H1 (cell line): ENCODE results near the gene SPAG16. TPM values are rescaled to one million over a fixed set of nuclear protein-coding genes. Genes with fewer than 3 reads are reported as not detected.

Experiments used
- E2F6 ChIP-seq: IDR thresholded peaks from 2 replicates; pipeline ENCODE4 v1.6.1; 2012; ENCODE audit warnings: inconsistent platforms
- JUND ChIP-seq: IDR thresholded peaks from 2 replicates; pipeline ENCODE4 v1.6.1; 2011; ENCODE audit warnings: mild to moderate bottlenecking, improper control_type of control experiment, low read length
- NANOG ChIP-seq: IDR thresholded peaks from 2 replicates; pipeline ENCODE4 v1.6.1; 2011; ENCODE audit warnings: low read length, low read depth, mild to moderate bottlenecking, inconsistent platforms; ENCODE audit not compliant: insufficient read depth, poor library complexity, severe bottlenecking
- NRF1 ChIP-seq: IDR thresholded peaks from 2 replicates; pipeline ENCODE4 v1.6.1; 2011; ENCODE audit warnings: mild to moderate bottlenecking, low read depth, low read length, improper control_type of control experiment
- RAD21 ChIP-seq, 2 experiments: IDR thresholded peaks in 1 of 2; conservative IDR thresholded peaks in 1 of 2; 2 replicates each; pipeline ENCODE4 v1.6.1; 2011; ENCODE audit warnings: low read depth in 2 of 2, low read length in 2 of 2, improper control_type of control experiment in 1 of 2, inconsistent platforms in 1 of 2, mild to moderate bottlenecking in 1 of 2, moderate library complexity in 1 of 2
- RXRA ChIP-seq: IDR thresholded peaks from 2 replicates; pipeline ENCODE4 v1.6.1; 2011; ENCODE audit warnings: low read depth, mild to moderate bottlenecking, low read length, moderate library complexity; ENCODE audit not compliant: insufficient read depth
- SAP30 ChIP-seq: fragments of 300-600 bp; sonication (generic); IDR thresholded peaks from 2 replicates; pipeline ENCODE4 v1.7.1; 2012; ENCODE audit warnings: low read length, moderate library complexity, mild to moderate bottlenecking, inconsistent platforms; ENCODE audit not compliant: insufficient read depth, insufficient replicate concordance
- SP2 ChIP-seq: IDR thresholded peaks from 2 replicates; pipeline ENCODE4 v1.6.1; 2012; ENCODE audit warnings: mild to moderate bottlenecking, low read length, inconsistent platforms
- SUZ12 ChIP-seq: fragments of 200-600 bp; sonication (generic); IDR thresholded peaks from 2 replicates; pipeline ENCODE4 v1.6.1; 2012; ENCODE audit warnings: mild to moderate bottlenecking, inconsistent platforms, low read length, moderate library complexity, mixed read lengths
- ZNF274 ChIP-seq: IDR thresholded peaks from 2 replicates; pipeline ENCODE4 v1.7.0; 2012; ENCODE audit warnings: low read length, borderline replicate concordance; ENCODE audit errors: extremely low read depth
- polyA plus RNA-seq, 7 experiments: library from polyadenylated mRNA; depleted of rRNA in 3 of 7; stranded (reverse) in 5 of 7; unstranded in 2 of 7; fragments of >200 nt in 5 of 7; fragments of 200-250 nt in 2 of 7; gene quantifications; 1 replicate in 5 of 7; 2 replicates in 1 of 7; 4 replicates in 1 of 7; pipeline versions ENCODE4 v1.2.1 to v1.2.3, GENCODE V29; 2011 to 2013; ENCODE audit warnings: missing spikeins in 2 of 7, mixed read lengths in 2 of 7
- total RNA-seq: library from RNA; stranded (reverse); fragmentation: NEBNext Ultra II Directional; extraction: Animal tissue kit (Norgen Biotek cat#: 25700); gene quantifications from 2 replicates; pipeline ENCODE4 v1.2.1, GENCODE V29; 2021
- TF ChIP-seq, protein P1 (sequence below): fragments of 300-600 bp; sonication (generic); IDR thresholded peaks from 2 replicates; pipeline ENCODE4 v1.7.1; 2012; ENCODE audit warnings: low read length, moderate library complexity, mild to moderate bottlenecking, inconsistent platforms; ENCODE audit not compliant: insufficient replicate concordance

SPAG16 gene
- total and polyA plus RNA-seq, 2 of the 8 experiments (the other 6 are each of a cell fraction or from before 2014, with no cell fraction given): 6.0 to 14.9 TPM

- TF ChIP-seq, protein P1, sequence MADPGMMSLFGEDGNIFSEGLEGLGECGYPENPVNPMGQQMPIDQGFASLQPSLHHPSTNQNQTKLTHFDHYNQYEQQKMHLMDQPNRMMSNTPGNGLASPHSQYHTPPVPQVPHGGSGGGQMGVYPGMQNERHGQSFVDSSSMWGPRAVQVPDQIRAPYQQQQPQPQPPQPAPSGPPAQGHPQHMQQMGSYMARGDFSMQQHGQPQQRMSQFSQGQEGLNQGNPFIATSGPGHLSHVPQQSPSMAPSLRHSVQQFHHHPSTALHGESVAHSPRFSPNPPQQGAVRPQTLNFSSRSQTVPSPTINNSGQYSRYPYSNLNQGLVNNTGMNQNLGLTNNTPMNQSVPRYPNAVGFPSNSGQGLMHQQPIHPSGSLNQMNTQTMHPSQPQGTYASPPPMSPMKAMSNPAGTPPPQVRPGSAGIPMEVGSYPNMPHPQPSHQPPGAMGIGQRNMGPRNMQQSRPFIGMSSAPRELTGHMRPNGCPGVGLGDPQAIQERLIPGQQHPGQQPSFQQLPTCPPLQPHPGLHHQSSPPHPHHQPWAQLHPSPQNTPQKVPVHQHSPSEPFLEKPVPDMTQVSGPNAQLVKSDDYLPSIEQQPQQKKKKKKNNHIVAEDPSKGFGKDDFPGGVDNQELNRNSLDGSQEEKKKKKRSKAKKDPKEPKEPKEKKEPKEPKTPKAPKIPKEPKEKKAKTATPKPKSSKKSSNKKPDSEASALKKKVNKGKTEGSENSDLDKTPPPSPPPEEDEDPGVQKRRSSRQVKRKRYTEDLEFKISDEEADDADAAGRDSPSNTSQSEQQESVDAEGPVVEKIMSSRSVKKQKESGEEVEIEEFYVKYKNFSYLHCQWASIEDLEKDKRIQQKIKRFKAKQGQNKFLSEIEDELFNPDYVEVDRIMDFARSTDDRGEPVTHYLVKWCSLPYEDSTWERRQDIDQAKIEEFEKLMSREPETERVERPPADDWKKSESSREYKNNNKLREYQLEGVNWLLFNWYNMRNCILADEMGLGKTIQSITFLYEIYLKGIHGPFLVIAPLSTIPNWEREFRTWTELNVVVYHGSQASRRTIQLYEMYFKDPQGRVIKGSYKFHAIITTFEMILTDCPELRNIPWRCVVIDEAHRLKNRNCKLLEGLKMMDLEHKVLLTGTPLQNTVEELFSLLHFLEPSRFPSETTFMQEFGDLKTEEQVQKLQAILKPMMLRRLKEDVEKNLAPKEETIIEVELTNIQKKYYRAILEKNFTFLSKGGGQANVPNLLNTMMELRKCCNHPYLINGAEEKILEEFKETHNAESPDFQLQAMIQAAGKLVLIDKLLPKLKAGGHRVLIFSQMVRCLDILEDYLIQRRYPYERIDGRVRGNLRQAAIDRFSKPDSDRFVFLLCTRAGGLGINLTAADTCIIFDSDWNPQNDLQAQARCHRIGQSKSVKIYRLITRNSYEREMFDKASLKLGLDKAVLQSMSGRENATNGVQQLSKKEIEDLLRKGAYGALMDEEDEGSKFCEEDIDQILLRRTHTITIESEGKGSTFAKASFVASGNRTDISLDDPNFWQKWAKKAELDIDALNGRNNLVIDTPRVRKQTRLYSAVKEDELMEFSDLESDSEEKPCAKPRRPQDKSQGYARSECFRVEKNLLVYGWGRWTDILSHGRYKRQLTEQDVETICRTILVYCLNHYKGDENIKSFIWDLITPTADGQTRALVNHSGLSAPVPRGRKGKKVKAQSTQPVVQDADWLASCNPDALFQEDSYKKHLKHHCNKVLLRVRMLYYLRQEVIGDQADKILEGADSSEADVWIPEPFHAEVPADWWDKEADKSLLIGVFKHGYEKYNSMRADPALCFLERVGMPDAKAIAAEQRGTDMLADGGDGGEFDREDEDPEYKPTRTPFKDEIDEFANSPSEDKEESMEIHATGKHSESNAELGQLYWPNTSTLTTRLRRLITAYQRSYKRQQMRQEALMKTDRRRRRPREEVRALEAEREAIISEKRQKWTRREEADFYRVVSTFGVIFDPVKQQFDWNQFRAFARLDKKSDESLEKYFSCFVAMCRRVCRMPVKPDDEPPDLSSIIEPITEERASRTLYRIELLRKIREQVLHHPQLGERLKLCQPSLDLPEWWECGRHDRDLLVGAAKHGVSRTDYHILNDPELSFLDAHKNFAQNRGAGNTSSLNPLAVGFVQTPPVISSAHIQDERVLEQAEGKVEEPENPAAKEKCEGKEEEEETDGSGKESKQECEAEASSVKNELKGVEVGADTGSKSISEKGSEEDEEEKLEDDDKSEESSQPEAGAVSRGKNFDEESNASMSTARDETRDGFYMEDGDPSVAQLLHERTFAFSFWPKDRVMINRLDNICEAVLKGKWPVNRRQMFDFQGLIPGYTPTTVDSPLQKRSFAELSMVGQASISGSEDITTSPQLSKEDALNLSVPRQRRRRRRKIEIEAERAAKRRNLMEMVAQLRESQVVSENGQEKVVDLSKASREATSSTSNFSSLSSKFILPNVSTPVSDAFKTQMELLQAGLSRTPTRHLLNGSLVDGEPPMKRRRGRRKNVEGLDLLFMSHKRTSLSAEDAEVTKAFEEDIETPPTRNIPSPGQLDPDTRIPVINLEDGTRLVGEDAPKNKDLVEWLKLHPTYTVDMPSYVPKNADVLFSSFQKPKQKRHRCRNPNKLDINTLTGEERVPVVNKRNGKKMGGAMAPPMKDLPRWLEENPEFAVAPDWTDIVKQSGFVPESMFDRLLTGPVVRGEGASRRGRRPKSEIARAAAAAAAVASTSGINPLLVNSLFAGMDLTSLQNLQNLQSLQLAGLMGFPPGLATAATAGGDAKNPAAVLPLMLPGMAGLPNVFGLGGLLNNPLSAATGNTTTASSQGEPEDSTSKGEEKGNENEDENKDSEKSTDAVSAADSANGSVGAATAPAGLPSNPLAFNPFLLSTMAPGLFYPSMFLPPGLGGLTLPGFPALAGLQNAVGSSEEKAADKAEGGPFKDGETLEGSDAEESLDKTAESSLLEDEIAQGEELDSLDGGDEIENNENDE: no peak
- TF ChIP-seq SUZ12: no peak
- TF ChIP-seq ZNF274: no peak
- no peak for TF ChIP-seq JUND
- TF ChIP-seq RAD21 (IDR thresholded peaks at IDR 0.05 in 1 of 2, conservative IDR thresholded peaks at IDR 0.05 in 1 of 2; ENCODE audit: low read depth in 2 of 2, low read length in 2 of 2): no peak
- no peak for TF ChIP-seq NANOG
- TF ChIP-seq RXRA: no peak
- TF ChIP-seq E2F6: no peak
- TF ChIP-seq NRF1: no peak
- TF ChIP-seq SAP30: no peak
- no peak for TF ChIP-seq SP2
Observed at GRCh38 chr2:214006601-214007000, 722.3 kb downstream of the SPAG16 start (continued).
